Measurements from ENCODE around the gene LRR1.

The LRR1 gene

DNA sequence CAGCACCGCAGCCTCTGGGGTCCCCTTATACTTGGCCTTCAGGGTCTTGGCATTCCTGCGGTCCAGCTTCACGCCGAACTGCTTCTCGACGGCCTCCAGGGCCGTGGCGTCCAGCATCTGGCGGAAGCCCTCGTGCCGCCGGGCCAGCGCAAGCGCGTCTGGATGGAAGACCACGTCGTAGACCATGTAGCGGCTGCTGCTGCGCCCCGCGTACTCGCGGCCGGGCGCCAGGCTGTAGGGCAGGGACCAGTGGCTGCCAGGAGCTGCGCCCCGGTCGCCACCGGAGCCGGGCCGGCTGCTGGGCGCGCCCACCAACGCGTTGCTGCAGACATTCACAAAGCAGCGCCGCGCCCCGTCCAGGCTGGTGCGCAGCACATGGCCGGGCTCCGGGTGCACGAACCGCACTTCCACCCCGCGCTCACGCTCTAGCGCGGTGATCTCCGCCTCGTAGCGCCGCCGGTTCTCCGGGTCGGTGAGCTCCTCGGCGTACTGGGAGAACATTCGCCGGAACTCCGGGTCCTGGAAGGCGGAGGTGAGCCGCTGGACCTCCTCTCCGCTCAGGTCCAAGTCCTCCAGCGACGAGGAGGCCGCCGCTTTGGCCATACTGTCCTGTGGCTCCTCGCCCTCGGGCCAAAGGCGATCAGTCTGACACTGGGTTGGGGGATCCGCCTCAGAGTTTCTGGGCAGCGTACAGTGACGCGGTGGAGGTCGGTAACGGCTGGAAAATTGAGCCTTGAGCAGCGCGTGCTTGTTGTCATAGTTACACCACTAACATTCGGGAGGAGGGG is 36.0 kb downstream of the LRR1 start, which contains the start of gene DNAAF2 (continued):
- TF ChIP-seq ZNF398 (tag by site-specific recombination; IDR thresholded peaks at IDR 0.05) (0 out of 2 replicates have a peak, but pooled peaks have one; percentile 1), KLF10 (tag by site-specific recombination; IDR thresholded peaks at IDR 0.05) (0 out of 2 replicates have a peak, but pooled peaks have one; percentile 2), ZNF24 (tag by site-specific recombination; IDR thresholded peaks at IDR 0.05) (no peak), PRDM1 (tag by site-specific recombination; IDR thresholded peaks at IDR 0.05) (no peak), ZSCAN23 (tag by site-specific recombination; IDR thresholded peaks at IDR 0.05) (no peak), ZNF335 (tag by site-specific recombination; conservative IDR thresholded peaks at IDR 0.05) (peak; percentile 48), ZNF561 (tag by site-specific recombination; IDR thresholded peaks at IDR 0.05; ENCODE audit: borderline replicate concordance) (peak; percentile 32; the same call in 1 of the 2 replicates), ZBTB11 (tag by site-specific recombination; conservative IDR thresholded peaks at IDR 0.05; ENCODE audit: low read depth) (peak; percentile 1; the same call in 1 of the 2 replicates), PBX3 (CRISPR knock-in tag; IDR thresholded peaks at IDR 0.05) (peak; percentile 5), ZNF23 (tag by site-specific recombination; IDR thresholded peaks at IDR 0.05; ENCODE audit: borderline replicate concordance) (no peak), ZNF341 (tag by site-specific recombination; IDR thresholded peaks at IDR 0.05; ENCODE audit: low read depth) (peak; percentile 20; the same call in 1 of the 2 replicates), ZNF169 (tag by site-specific recombination; IDR thresholded peaks at IDR 0.05) (no peak), ZNF133 (tag by site-specific recombination; IDR thresholded peaks at IDR 0.05) (no peak), ZNF391 (tag by site-specific recombination; IDR thresholded peaks at IDR 0.05; ENCODE audit: borderline replicate concordance, low read depth) (0 out of 2 replicates have a peak, but pooled peaks have one; percentile 17), ZNF600 (tag by site-specific recombination; IDR thresholded peaks at IDR 0.05) (0 out of 2 replicates have a peak, but pooled peaks have one; percentile 26), ZNF302 (tag by site-specific recombination; IDR thresholded peaks at IDR 0.05; ENCODE audit: low read depth) (no peak), ZFP3 (tag by site-specific recombination; IDR thresholded peaks at IDR 0.05; ENCODE audit: low read depth) (0 out of 2 replicates have a peak, but pooled peaks have one; percentile 24), ZNF239 (tag by site-specific recombination; IDR thresholded peaks at IDR 0.05) (no peak), INSM2 (tag by site-specific recombination; IDR thresholded peaks at IDR 0.05) (no peak), ZNF501 (tag by site-specific recombination; IDR thresholded peaks at IDR 0.05) (0 out of 2 replicates have a peak, but pooled peaks have one; percentile 35), KLF9 (tag by site-specific recombination; IDR thresholded peaks at IDR 0.05; ENCODE audit: low read depth) (peak; percentile 61), WT1 (tag by site-specific recombination; IDR thresholded peaks at IDR 0.05) (no peak)
- TF ChIP-seq, protein P1, sequence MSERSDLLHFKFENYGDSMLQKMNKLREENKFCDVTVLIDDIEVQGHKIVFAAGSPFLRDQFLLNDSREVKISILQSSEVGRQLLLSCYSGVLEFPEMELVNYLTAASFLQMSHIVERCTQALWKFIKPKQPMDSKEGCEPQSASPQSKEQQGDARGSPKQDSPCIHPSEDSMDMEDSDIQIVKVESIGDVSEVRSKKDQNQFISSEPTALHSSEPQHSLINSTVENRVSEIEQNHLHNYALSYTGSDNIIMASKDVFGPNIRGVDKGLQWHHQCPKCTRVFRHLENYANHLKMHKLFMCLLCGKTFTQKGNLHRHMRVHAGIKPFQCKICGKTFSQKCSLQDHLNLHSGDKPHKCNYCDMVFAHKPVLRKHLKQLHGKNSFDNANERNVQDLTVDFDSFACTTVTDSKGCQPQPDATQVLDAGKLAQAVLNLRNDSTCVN (tag by site-specific recombination; optimal IDR thresholded peaks at IDR 0.05): peak; percentile 89
- TF ChIP-seq, protein P2, sequence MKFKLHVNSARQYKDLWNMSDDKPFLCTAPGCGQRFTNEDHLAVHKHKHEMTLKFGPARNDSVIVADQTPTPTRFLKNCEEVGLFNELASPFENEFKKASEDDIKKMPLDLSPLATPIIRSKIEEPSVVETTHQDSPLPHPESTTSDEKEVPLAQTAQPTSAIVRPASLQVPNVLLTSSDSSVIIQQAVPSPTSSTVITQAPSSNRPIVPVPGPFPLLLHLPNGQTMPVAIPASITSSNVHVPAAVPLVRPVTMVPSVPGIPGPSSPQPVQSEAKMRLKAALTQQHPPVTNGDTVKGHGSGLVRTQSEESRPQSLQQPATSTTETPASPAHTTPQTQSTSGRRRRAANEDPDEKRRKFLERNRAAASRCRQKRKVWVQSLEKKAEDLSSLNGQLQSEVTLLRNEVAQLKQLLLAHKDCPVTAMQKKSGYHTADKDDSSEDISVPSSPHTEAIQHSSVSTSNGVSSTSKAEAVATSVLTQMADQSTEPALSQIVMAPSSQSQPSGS (tag by site-specific recombination; IDR thresholded peaks at IDR 0.05; ENCODE audit: low read depth): no peak
- TF ChIP-seq, protein P3, sequence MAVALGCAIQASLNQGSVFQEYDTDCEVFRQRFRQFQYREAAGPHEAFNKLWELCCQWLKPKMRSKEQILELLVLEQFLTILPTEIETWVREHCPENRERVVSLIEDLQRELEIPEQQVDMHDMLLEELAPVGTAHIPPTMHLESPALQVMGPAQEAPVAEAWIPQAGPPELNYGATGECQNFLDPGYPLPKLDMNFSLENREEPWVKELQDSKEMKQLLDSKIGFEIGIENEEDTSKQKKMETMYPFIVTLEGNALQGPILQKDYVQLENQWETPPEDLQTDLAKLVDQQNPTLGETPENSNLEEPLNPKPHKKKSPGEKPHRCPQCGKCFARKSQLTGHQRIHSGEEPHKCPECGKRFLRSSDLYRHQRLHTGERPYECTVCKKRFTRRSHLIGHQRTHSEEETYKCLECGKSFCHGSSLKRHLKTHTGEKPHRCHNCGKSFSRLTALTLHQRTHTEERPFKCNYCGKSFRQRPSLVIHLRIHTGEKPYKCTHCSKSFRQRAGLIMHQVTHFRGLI (tag by site-specific recombination; IDR thresholded peaks at IDR 0.05): 0 out of 2 replicates have a peak, but pooled peaks have one; percentile 32

Measured in HEK293 (cell line).